ENCODE measurements around the gene MTIF2. TPM values are rescaled to one million over a fixed set of nuclear protein-coding genes. Genes with fewer than 3 reads are reported as not detected.
"Not testable (repeated sequence)": the region's sequence is repeated elsewhere in the genome, so short reads cannot be mapped to it uniquely, and the experiment has no call there.

The MTIF2 gene
- total RNA-seq, 2 donors from 2014 or later: 25.8 to 28.4 TPM

DNA sequence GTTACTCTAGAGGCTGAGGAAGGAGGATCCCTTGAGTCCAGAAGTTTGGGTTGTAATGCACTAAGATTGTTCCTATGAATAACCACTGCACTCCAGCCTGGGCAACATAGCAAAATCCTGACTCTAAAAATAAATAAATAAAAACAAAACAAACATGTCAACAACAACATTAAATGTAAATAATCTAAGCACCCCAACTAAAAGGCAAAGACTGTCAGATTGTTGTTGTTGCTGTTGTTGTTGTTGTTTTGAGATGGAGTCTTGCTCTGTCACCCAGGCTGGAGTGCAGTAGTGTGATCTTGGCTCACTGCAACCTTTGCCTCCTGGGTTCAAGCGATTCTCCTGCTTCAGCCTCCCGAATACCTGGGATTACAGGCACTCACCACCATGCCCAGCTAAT is 77.1 kb downstream of the MTIF2 start:
- not testable (repeated sequence) for H3K27ac Mint-ChIP-seq; H3K4me3 Mint-ChIP-seq; H3K27me3 Mint-ChIP-seq; H3K4me1 Mint-ChIP-seq; H3K36me3 Mint-ChIP-seq (ENCODE audit: low read depth); ATAC-seq (replicated peaks); H3K9me3 Mint-ChIP-seq

DNA sequence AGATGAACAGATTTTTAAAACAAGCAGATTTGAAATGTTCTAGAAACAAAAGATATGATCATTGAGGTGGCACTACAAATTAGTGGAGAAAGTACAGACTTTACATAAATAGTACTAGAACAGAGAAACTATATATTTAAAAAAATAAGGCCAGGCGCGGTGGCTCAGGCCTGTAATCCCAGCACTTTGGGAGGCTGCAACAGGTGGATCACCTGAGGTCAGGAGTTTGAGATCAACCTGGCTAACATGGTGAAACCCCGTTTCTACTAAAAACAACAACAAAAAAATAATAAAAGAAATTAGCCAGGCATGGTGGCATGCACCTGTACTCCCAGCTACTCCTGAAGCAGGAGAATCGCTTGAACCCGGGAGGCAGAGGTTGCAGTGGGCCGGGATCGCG is 82.2 kb downstream of the MTIF2 start:
- H3K27me3 Mint-ChIP-seq; ATAC-seq (replicated peaks); H3K36me3 Mint-ChIP-seq (ENCODE audit: low read depth); H3K27ac Mint-ChIP-seq; H3K4me3 Mint-ChIP-seq; H3K4me1 Mint-ChIP-seq; H3K9me3 Mint-ChIP-seq: not testable (repeated sequence)

Other genes with a start within 250 kb of the MTIF2 start
- gene RTN4, start 218.8 kb downstream of the MTIF2 start, total RNA-seq: 100 to 1,000 TPM in 1 of 2 donors, 10 to 100 TPM in 1; 74.9 to 131 TPM
- 10 to 100 TPM in 1 of 2 donors, 1 to 10 TPM in 1; 7.0 to 11.5 TPM for gene CLHC1, start 36.9 kb downstream of the MTIF2 start, total RNA-seq
- 1,000 to 10,000 TPM; 1,125 to 1,181 TPM for gene RPS27A, start 36.5 kb downstream of the MTIF2 start, total RNA-seq
- gene CCDC88A, start 150.6 kb upstream of the MTIF2 start, total RNA-seq: 10 to 100 TPM in 1 of 2 donors, 1 to 10 TPM in 1; 9.7 to 14.3 TPM